GM12892 (cell line): ENCODE measurements around the gene PCED1B.
"Not testable (repeated sequence)": the region's sequence is repeated elsewhere in the genome, so short reads cannot be mapped to it uniquely, and the experiment has no call there.

Experiments used
- POLR2A ChIP-seq: IDR thresholded peaks from 2 replicates; pipeline ENCODE4 v1.6.1; 2011; ENCODE audit warnings: low read depth, low read length, control low read depth
- POLR2AphosphoS5 ChIP-seq: IDR thresholded peaks from 2 replicates; pipeline ENCODE4 v1.6.1; 2011; ENCODE audit warnings: low read depth, low read length, control low read depth
- TAF1 ChIP-seq: IDR thresholded peaks from 2 replicates; pipeline ENCODE4 v1.6.1; 2011; ENCODE audit warnings: low read depth, mild to moderate bottlenecking, control low read depth, low read length, borderline replicate concordance

- TF ChIP-seq POLR2A, TAF1, POLR2AphosphoS5: not testable (repeated sequence)
These were observed 121.8 kb downstream of the PCED1B start for GRCh38 chr12:47201190-47201589.
